Type B pancreatic cell (in vitro differentiated cells): Measurements from ENCODE around the gene CCDC61. TPM values are rescaled to one million over a fixed set of nuclear protein-coding genes. Genes with fewer than 3 reads are reported as not detected.

Experiments
- DNase-seq: peaks from one replicate; pipeline ENCODE4 v3.0.0; 2021; ENCODE audit warnings: mixed read lengths; ENCODE audit not compliant: unreplicated experiment; ENCODE audit errors: extremely low spot score
- H3K27ac Mint-ChIP-seq: 2 replicates; pipeline ENCODE4 v1.8.0; 2021; ENCODE audit warnings: mild to moderate bottlenecking, mixed read lengths
- H3K27me3 Mint-ChIP-seq: 2 replicates; pipeline ENCODE4 v1.8.0; 2021; ENCODE audit warnings: mixed read lengths
- H3K36me3 Mint-ChIP-seq: 2 replicates; pipeline ENCODE4 v1.8.0; 2021; ENCODE audit warnings: mixed read lengths
- H3K4me1 Mint-ChIP-seq: one replicate; pipeline ENCODE4 v1.8.0; 2021; ENCODE audit warnings: mixed read lengths; ENCODE audit not compliant: unreplicated experiment
- H3K4me3 Mint-ChIP-seq: 2 replicates; pipeline ENCODE4 v1.8.0; 2021; ENCODE audit warnings: mild to moderate bottlenecking, mixed read lengths
- H3K9me3 Mint-ChIP-seq: 2 replicates; pipeline ENCODE4 v1.8.0; 2021; ENCODE audit warnings: mixed read lengths
- CTCF ChIP-seq: fragments of 200-600 bp; sonication (generic); conservative IDR thresholded peaks from 2 replicates; pipeline ENCODE4 v1.5.0; 2021; ENCODE audit warnings: antibody characterized with exemption, mild to moderate bottlenecking
- total RNA-seq: library from RNA; stranded (reverse); gene quantifications from 2 replicates; pipeline ENCODE4 v1.2.1, GENCODE V29; 2021; ENCODE audit warnings: low replicate concordance

CCDC61 gene
- total RNA-seq, 1 donor from 2014 or later, result 19.4 TPM

GRCh38 chr19:46014534-46014933 is 19.3 kb downstream of the CCDC61 start:
- Mint-ChIP-seq H3K27ac (peak overlapping the region; percentile 93), H3K4me3 (peak overlapping the region; percentile 92), H3K4me1 (peaks cover 10% of the 10 kb centered on the region), H3K36me3 (peaks cover 5% of the 10 kb centered on the region), H3K9me3 (no peaks in the 10 kb centered on the region), H3K27me3 (peaks cover 22% of the 10 kb centered on the region)
- DNase-seq, result no peak
- no peak for TF ChIP-seq CTCF

- DNase-seq, result no peak
- H3K4me3 Mint-ChIP-seq, result peak overlapping the region; percentile 92
- H3K27me3 Mint-ChIP-seq, result peaks cover 20% of the 10 kb centered on the region
- peak; percentile 13 for TF ChIP-seq CTCF
- no peaks in the 10 kb centered on the region for H3K9me3 Mint-ChIP-seq
- no peaks in the 10 kb centered on the region for H3K36me3 Mint-ChIP-seq
- peaks cover 6% of the 10 kb centered on the region for H3K4me1 Mint-ChIP-seq
- H3K27ac Mint-ChIP-seq, result peak overlapping the region; percentile 93
These were observed 19.8 kb downstream of the CCDC61 start for GRCh38 chr19:46014941-46015686.

- no peak for DNase-seq
- no peaks in the 10 kb centered on the region for H3K36me3 Mint-ChIP-seq
- H3K4me1 Mint-ChIP-seq, result peaks cover 6% of the 10 kb centered on the region
- no peaks in the 10 kb centered on the region for H3K9me3 Mint-ChIP-seq
- peak overlapping the region; percentile 90 for H3K4me3 Mint-ChIP-seq
- H3K27ac Mint-ChIP-seq, result peak overlapping the region; percentile 87
- H3K27me3 Mint-ChIP-seq, result peaks cover 20% of the 10 kb centered on the region
- TF ChIP-seq CTCF, result no peak
These were observed 20.6 kb downstream of the CCDC61 start for GRCh38 chr19:46015687-46016425.

GRCh38 chr19:46016426-46017094 is 21.3 kb downstream of the CCDC61 start:
- Mint-ChIP-seq H3K4me1 (peaks cover 6% of the 10 kb centered on the region), H3K27ac (peak overlapping the region; percentile 87), H3K4me3 (peak overlapping the region; percentile 90), H3K27me3 (peaks cover 20% of the 10 kb centered on the region), H3K9me3 (no peaks in the 10 kb centered on the region), H3K36me3 (no peaks in the 10 kb centered on the region)
- DNase-seq, result peak; percentile 85
- TF ChIP-seq CTCF, result peak; percentile 94

- Mint-ChIP-seq H3K27me3 (peaks cover 20% of the 10 kb centered on the region), H3K27ac (no peak overlapping the region), H3K36me3 (no peaks in the 10 kb centered on the region), H3K4me1 (peaks cover 6% of the 10 kb centered on the region), H3K4me3 (peak overlapping the region; percentile 69), H3K9me3 (no peaks in the 10 kb centered on the region)
- no peak for DNase-seq
- TF ChIP-seq CTCF, result peak; percentile 56
These were observed 21.8 kb downstream of the CCDC61 start for GRCh38 chr19:46017095-46017429.
